Left lung (tissue), 10 donors: Measurements from ENCODE around the gene ITPRID1. TPM values are rescaled to one million over a fixed set of nuclear protein-coding genes. Genes with fewer than 3 reads are reported as not detected.

Experiments
- ATAC-seq: fragments of 200-7000 bp; cut with Tn5 transposase; one replicate; pipeline ENCODE4 v1.9.1; 2020; ENCODE audit warnings: moderate library complexity
- DNase-seq, 4 donors: peaks; one replicate each; pipeline ENCODE4 v3.0.0-alpha.2; 2013 to 2020
- H3K27ac ChIP-seq, 2 donors: fragments of 200-600 bp; sonication (generic) in 1 of 2; one replicate each; pipeline versions ENCODE4 v1.5.0 to v1.8.0; 2020 to 2021
- H3K27me3 ChIP-seq, 2 donors: fragments of 200-600 bp; sonication (generic) in 1 of 2; one replicate each; pipeline versions ENCODE4 v1.5.0 to v1.8.0; 2020 to 2021
- H3K36me3 ChIP-seq, 2 donors: fragments of 200-600 bp; sonication (generic) in 1 of 2; one replicate each; pipeline versions ENCODE4 v1.5.0 to v1.8.0; 2020 to 2021
- H3K4me1 ChIP-seq, 2 donors: fragments of 200-600 bp; one replicate each; pipeline ENCODE4 v1.8.0; 2021
- H3K4me3 ChIP-seq, 2 donors: fragments of 200-600 bp; sonication (generic) in 1 of 2; one replicate each; pipeline versions ENCODE4 v1.5.0 to v1.8.0; 2020 to 2021; ENCODE audit warnings: mild to moderate bottlenecking in 1 of 2
- H3K9me3 ChIP-seq, 2 donors: fragments of 200-600 bp; sonication (generic) in 1 of 2; one replicate each; pipeline versions ENCODE4 v1.5.0 to v1.8.0; 2020 to 2021
- CTCF ChIP-seq, 2 donors: fragments of 200-600 bp; sonication (generic) in 1 of 2; IDR thresholded peaks; one replicate each; pipeline versions ENCODE4 v1.5.0 to v1.8.0; 2021; ENCODE audit warnings: antibody characterized with exemption in 2 of 2
- intact Hi-C, 2 donors: fragments of 100-400 bp; cut with DNase I; formaldehyde crosslinking; loops; one replicate each; pipeline versions ENCODE4 v1.11.2 to v1.14.2; 2022
- polyA plus RNA-seq, 6 donors: library from polyadenylated mRNA; unstranded; fragments of 120-200 nt; gene quantifications; one replicate each; pipeline ENCODE4 v1.2.1, GENCODE V29; 2013; ENCODE audit not compliant: insufficient read length in 6 of 6
- total RNA-seq, 2 donors: library from RNA; stranded (reverse); fragmentation: NEBNext Ultra II Directional; extraction: Animal tissue kit (Norgen Biotek cat#: 25700); gene quantifications; one replicate each; pipeline ENCODE4 v1.2.1, GENCODE V29; 2021
- donor health status: DM: no; HTN: yes; CAD: no.
- donor health status: DM: no; HTN: no; CAD: no.

Gene ITPRID1
- total and polyA plus RNA-seq, 8 donors, result 0.04 to 0.60 (median 0.08) TPM; not detected in 4

GRCh38 chr7:31687024-31687748 is 173.3 kb downstream of the ITPRID1 start, which contains the start of gene PPP1R17:
Gene PPP1R17, plus strand, starts transcription at chr7:31687215. Its CDS starts 5,227 bp downstream, at chr7:31692442.
- no peak for TF ChIP-seq CTCF (IDR thresholded peaks at IDR 0.05)
- ATAC-seq, result no peak
- Histone ChIP-seq H3K4me1 (peaks cover 0 to 6% of the 10 kb centered on the region in 2 donors), H3K4me3 (no peak within 1 kb of the TSS), H3K9me3 (no peaks in the 10 kb centered on the region), H3K27ac (no peak within 1 kb of the TSS), H3K27me3 (no peaks in the 10 kb centered on the region), H3K36me3 (no peaks in the 10 kb centered on the region)
- DNase-seq, result peak in 3 of 4 donors; percentile 18 to 50 (median 48)
- intact Hi-C loops, result no loop called here

GRCh38 chr7:31688372-31688771 is 174.5 kb downstream of the ITPRID1 start:
- H3K27ac ChIP-seq, result no peak overlapping the region
- H3K27me3 ChIP-seq, result no peaks in the 10 kb centered on the region
- DNase-seq (no peak), ATAC-seq (peak; percentile 35)
- H3K9me3 ChIP-seq, result no peaks in the 10 kb centered on the region
- H3K4me1 ChIP-seq, result peaks cover 0 to 6% of the 10 kb centered on the region in 2 donors
- no peak for TF ChIP-seq CTCF (IDR thresholded peaks at IDR 0.05)
- no peak overlapping the region for H3K4me3 ChIP-seq
- no peaks in the 10 kb centered on the region for H3K36me3 ChIP-seq
- intact Hi-C loops, result no loop called here

- intact Hi-C loops, result no loop called here
Measured at GRCh38 chr7:31688996-31689395, 175.1 kb downstream of the ITPRID1 start.

GRCh38 chr7:31690935-31691334 is 177.0 kb downstream of the ITPRID1 start:
- TF ChIP-seq CTCF (IDR thresholded peaks at IDR 0.05), result no peak
- H3K9me3 ChIP-seq, result no peaks in the 10 kb centered on the region

More at GRCh38 chr7:31688996-31689395, 175.1 kb downstream of the ITPRID1 start:
- H3K4me3 ChIP-seq, result no peak overlapping the region
- peaks cover 0 to 6% of the 10 kb centered on the region in 2 donors for H3K4me1 ChIP-seq
- ATAC-seq (no peak), DNase-seq (no peak)
- no peak overlapping the region for H3K27ac ChIP-seq
- H3K27me3 ChIP-seq, result no peaks in the 10 kb centered on the region
- no peaks in the 10 kb centered on the region for H3K36me3 ChIP-seq
- TF ChIP-seq CTCF (IDR thresholded peaks at IDR 0.05), result no peak
- H3K9me3 ChIP-seq, result no peaks in the 10 kb centered on the region

GRCh38 chr7:31692451-31692850 is 178.6 kb downstream of the ITPRID1 start:
- intact Hi-C loops, result no loop called here
- H3K4me1 ChIP-seq, result peaks cover 0 to 6% of the 10 kb centered on the region in 2 donors
- H3K9me3 ChIP-seq, result no peaks in the 10 kb centered on the region
- no peak for DNase-seq
- H3K27ac ChIP-seq, result no peak overlapping the region
- ATAC-seq, result no peak
- no peak overlapping the region for H3K4me3 ChIP-seq
- no peak for TF ChIP-seq CTCF (IDR thresholded peaks at IDR 0.05)
- H3K27me3 ChIP-seq, result no peaks in the 10 kb centered on the region
- no peaks in the 10 kb centered on the region for H3K36me3 ChIP-seq

More at GRCh38 chr7:31690935-31691334, 177.0 kb downstream of the ITPRID1 start:
- ATAC-seq (no peak), DNase-seq (no peak)
- Histone ChIP-seq H3K4me3 (no peak overlapping the region), H3K4me1 (peaks cover 0 to 6% of the 10 kb centered on the region in 2 donors), H3K27ac (no peak overlapping the region), H3K27me3 (no peaks in the 10 kb centered on the region), H3K36me3 (no peaks in the 10 kb centered on the region)
- intact Hi-C loops, result no loop called here
